ENCODE results near the gene MVB12B. TPM values are rescaled to one million over a fixed set of nuclear protein-coding genes. Genes with fewer than 3 reads are reported as not detected.

The MVB12B gene
- total and polyA plus RNA-seq, 2 of the 13 experiments (the other 11 are each of a cell fraction or from before 2014, with no cell fraction given) = 12.1 to 30.1 TPM

DNA sequence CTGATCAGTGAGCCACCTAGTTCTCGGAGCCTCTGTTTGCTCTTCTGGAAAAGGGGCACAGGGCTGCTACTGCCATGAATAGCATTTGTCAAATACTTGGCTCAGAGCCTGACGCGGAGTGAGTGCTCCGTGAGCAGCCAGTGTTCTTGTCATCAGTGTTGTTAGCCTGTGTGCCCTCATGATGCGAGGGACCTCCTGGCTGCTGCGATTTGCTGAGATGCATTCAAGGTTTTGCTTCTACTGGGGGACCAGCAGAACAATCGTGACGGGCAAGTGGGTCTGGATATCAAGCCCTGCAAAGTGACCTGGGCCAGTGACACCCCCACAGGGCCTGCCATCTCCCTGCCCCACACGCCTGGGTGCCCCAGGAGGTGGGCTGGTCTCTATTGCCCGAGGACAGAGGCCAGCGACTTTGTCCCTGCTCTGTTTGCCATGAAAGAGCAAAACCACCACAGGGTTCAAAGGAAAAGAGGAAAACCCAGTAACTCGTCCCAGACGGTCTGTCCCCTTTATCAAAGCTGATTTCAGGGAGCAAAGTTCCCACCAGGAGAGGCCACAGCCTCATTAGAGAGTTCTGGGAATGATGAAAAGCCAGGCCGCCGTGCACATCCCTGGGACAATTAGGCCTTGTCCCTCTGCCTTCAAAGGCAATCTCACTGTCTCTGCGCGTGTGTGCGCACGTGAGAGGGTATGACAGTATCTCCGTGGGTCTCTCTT, 200.6 kb downstream of the MVB12B start (continued):
- TF ChIP-seq, protein P1, sequence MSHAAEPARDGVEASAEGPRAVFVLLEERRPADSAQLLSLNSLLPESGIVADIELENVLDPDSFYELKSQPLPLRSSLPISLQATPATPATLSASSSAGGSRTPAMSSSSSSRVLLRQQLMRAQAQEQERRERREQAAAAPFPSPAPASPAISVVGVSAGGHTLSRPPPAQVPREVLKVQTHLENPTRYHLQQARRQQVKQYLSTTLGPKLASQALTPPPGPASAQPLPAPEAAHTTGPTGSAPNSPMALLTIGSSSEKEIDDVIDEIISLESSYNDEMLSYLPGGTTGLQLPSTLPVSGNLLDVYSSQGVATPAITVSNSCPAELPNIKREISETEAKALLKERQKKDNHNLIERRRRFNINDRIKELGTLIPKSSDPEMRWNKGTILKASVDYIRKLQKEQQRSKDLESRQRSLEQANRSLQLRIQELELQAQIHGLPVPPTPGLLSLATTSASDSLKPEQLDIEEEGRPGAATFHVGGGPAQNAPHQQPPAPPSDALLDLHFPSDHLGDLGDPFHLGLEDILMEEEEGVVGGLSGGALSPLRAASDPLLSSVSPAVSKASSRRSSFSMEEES (CRISPR knock-in tag; IDR thresholded peaks at IDR 0.05) = peak; percentile 63
- TF ChIP-seq, protein P2, sequence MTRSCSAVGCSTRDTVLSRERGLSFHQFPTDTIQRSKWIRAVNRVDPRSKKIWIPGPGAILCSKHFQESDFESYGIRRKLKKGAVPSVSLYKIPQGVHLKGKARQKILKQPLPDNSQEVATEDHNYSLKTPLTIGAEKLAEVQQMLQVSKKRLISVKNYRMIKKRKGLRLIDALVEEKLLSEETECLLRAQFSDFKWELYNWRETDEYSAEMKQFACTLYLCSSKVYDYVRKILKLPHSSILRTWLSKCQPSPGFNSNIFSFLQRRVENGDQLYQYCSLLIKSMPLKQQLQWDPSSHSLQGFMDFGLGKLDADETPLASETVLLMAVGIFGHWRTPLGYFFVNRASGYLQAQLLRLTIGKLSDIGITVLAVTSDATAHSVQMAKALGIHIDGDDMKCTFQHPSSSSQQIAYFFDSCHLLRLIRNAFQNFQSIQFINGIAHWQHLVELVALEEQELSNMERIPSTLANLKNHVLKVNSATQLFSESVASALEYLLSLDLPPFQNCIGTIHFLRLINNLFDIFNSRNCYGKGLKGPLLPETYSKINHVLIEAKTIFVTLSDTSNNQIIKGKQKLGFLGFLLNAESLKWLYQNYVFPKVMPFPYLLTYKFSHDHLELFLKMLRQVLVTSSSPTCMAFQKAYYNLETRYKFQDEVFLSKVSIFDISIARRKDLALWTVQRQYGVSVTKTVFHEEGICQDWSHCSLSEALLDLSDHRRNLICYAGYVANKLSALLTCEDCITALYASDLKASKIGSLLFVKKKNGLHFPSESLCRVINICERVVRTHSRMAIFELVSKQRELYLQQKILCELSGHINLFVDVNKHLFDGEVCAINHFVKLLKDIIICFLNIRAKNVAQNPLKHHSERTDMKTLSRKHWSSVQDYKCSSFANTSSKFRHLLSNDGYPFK (CRISPR knock-in tag; IDR thresholded peaks at IDR 0.05; ENCODE audit: borderline replicate concordance) = no peak
- peak; percentile 59; the same call in 1 of the 2 replicates for TF ChIP-seq MEIS2 (CRISPR knock-in tag; IDR thresholded peaks at IDR 0.05)
- peak; percentile 64; the same call in 1 of the 2 replicates for TF ChIP-seq RCOR2 (CRISPR knock-in tag; IDR thresholded peaks at IDR 0.05)
- TF ChIP-seq GABPB1 (CRISPR knock-in tag; IDR thresholded peaks at IDR 0.05) = no peak
- TF ChIP-seq, protein P3, sequence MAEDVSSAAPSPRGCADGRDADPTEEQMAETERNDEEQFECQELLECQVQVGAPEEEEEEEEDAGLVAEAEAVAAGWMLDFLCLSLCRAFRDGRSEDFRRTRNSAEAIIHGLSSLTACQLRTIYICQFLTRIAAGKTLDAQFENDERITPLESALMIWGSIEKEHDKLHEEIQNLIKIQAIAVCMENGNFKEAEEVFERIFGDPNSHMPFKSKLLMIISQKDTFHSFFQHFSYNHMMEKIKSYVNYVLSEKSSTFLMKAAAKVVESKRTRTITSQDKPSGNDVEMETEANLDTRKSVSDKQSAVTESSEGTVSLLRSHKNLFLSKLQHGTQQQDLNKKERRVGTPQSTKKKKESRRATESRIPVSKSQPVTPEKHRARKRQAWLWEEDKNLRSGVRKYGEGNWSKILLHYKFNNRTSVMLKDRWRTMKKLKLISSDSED (CRISPR knock-in tag; IDR thresholded peaks at IDR 0.05) = 0 out of 2 replicates have a peak, but pooled peaks have one; percentile 45
- peak; percentile 76; the same call in 1 of the 2 replicates for TF ChIP-seq HMG20A (CRISPR knock-in tag; IDR thresholded peaks at IDR 0.05; ENCODE audit: borderline replicate concordance)
- no peak for TF ChIP-seq KDM3A (CRISPR knock-in tag; IDR thresholded peaks at IDR 0.05; ENCODE audit: low read depth)
- TF ChIP-seq NONO (IDR thresholded peaks at IDR 0.05) = no peak
- peak; percentile 57 for TF ChIP-seq NONO (CRISPR knock-in tag; conservative IDR thresholded peaks at IDR 0.05)
- TF ChIP-seq, protein P4, sequence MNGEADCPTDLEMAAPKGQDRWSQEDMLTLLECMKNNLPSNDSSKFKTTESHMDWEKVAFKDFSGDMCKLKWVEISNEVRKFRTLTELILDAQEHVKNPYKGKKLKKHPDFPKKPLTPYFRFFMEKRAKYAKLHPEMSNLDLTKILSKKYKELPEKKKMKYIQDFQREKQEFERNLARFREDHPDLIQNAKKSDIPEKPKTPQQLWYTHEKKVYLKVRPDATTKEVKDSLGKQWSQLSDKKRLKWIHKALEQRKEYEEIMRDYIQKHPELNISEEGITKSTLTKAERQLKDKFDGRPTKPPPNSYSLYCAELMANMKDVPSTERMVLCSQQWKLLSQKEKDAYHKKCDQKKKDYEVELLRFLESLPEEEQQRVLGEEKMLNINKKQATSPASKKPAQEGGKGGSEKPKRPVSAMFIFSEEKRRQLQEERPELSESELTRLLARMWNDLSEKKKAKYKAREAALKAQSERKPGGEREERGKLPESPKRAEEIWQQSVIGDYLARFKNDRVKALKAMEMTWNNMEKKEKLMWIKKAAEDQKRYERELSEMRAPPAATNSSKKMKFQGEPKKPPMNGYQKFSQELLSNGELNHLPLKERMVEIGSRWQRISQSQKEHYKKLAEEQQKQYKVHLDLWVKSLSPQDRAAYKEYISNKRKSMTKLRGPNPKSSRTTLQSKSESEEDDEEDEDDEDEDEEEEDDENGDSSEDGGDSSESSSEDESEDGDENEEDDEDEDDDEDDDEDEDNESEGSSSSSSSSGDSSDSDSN (CRISPR knock-in tag; IDR thresholded peaks at IDR 0.05) = 0 out of 2 replicates have a peak, but pooled peaks have one; percentile 33
- TF ChIP-seq ZMYM3 (CRISPR knock-in tag; IDR thresholded peaks at IDR 0.05) = peak; percentile 96
- TF ChIP-seq ZFP1 (CRISPR knock-in tag; IDR thresholded peaks at IDR 0.05) = 0 out of 2 replicates have a peak, but pooled peaks have one; percentile 68
- peak; percentile 86 for TF ChIP-seq REPIN1 (CRISPR knock-in tag; IDR thresholded peaks at IDR 0.05; ENCODE audit: borderline replicate concordance, low read depth)
- TF ChIP-seq ZNF652 (CRISPR knock-in tag; IDR thresholded peaks at IDR 0.05; ENCODE audit: borderline replicate concordance, low read depth) = 0 out of 2 replicates have a peak, but pooled peaks have one; percentile 25
- peak; percentile 98 for TF ChIP-seq HNF4A (CRISPR knock-in tag; IDR thresholded peaks at IDR 0.05)
- TF ChIP-seq, protein P5, sequence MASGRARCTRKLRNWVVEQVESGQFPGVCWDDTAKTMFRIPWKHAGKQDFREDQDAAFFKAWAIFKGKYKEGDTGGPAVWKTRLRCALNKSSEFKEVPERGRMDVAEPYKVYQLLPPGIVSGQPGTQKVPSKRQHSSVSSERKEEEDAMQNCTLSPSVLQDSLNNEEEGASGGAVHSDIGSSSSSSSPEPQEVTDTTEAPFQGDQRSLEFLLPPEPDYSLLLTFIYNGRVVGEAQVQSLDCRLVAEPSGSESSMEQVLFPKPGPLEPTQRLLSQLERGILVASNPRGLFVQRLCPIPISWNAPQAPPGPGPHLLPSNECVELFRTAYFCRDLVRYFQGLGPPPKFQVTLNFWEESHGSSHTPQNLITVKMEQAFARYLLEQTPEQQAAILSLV (CRISPR knock-in tag; IDR thresholded peaks at IDR 0.05; ENCODE audit: borderline replicate concordance) = peak; percentile 56; the same call in 1 of the 2 replicates
- no peak for TF ChIP-seq ELF4 (CRISPR knock-in tag; IDR thresholded peaks at IDR 0.05; ENCODE audit: borderline replicate concordance)
- TF ChIP-seq ZC3H4 (CRISPR knock-in tag; IDR thresholded peaks at IDR 0.05; ENCODE audit: borderline replicate concordance) = 0 out of 2 replicates have a peak, but pooled peaks have one; percentile 4
- TF ChIP-seq SMARCC2 (IDR thresholded peaks at IDR 0.05) = no peak
- 0 out of 2 replicates have a peak, but pooled peaks have one; percentile 19 for TF ChIP-seq MTF1 (CRISPR knock-in tag; IDR thresholded peaks at IDR 0.05)
